GM20000 (cell line): ENCODE results near the gene ARID2.

ENCODE experiments used
- DNase-seq: peaks from one replicate; pipeline ENCODE4 v3.0.0; 2012; ENCODE audit warnings: low spot score
- CTCF ChIP-seq: IDR thresholded peaks from 2 replicates; pipeline ENCODE4 v1.5.1; 2012; ENCODE audit warnings: mild to moderate bottlenecking, control low read depth; ENCODE audit errors: extremely low read depth, missing control alignments

ARID2 gene

DNA sequence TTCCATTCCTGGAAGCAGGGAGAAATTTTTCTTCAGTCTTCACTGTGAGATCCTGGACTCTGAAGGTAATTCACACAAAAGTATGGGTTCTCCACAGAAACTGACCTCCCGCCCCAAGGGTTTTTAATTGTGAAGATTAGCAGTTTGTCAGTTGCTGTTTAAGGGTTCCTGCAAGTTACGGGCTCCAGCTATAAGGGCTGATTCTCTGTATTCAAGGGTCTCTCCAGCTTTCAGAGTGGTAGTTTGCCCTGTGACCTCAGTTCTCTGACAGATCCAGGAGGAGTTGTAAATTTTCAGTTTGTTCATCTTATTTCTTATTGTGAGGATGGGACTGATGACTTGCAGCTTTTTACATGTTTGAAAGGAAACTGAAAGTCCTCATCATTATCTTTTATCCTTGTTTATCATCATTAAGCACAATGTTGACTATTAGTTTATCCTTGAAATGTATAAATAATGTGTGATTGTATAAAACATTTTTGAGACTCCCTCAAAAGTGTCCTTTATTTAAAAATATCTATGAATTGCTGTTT, 149.9 kb downstream of the ARID2 start:
- TF ChIP-seq CTCF, result no peak
- DNase-seq, result no peak

DNA sequence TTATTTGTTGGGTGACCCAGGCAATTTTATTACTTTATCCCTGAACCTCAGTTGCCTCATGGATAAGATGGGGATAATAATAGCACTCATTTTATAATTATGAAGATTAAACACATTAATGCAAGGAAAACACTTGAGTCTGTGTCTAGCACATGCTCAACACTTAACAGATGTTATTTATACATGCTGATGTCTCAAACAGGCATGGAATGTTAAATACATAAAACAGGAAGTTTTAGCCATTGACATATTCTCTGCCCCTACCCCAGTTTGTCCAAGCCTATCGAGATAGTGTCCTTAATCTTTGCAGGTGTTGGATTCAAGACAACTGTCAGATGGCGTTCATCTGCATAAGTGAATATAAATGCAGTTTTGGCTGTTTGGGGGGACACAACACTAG, 151.0 kb downstream of the ARID2 start:
- no peak for DNase-seq
- TF ChIP-seq CTCF, result no peak

DNA sequence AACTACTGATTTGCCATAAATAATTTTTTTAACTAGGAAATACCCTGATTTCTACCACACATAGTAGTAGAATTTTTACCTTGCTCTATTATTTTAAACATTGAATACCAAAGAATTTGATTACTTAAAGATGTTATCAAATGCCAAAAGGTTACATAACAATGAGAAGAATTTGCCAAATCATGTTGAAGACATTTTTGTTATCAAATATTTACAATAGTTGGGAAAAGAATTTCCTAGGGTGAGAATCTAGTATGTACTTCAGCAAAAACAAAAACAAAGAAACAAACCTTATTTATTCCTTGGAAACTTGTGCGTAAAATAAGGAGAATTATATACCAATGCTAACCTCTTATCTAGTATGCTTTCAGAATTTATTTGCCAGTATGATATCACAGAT, 153.7 kb downstream of the ARID2 start:
- no peak for DNase-seq
- no peak for TF ChIP-seq CTCF

DNA sequence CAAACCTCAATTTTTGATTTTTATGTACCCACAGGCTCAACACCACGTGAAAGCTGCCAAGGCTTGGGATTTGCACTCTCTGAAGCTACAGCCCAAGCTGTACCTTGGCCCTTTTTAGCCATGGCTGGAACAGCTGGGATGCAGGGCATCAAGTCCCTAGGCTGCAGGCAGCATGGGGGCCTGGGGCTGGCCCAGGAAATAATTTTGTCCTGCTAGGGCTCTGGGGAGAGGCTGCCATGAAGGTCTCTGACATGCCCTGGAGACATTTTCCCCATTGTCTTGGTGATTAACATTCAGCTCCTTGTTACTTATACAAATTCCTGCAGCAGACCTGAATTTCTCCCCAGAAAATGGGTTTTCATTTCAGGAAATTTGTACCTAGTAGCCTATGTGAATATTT, 157.2 kb downstream of the ARID2 start:
- no peak for TF ChIP-seq CTCF

DNA sequence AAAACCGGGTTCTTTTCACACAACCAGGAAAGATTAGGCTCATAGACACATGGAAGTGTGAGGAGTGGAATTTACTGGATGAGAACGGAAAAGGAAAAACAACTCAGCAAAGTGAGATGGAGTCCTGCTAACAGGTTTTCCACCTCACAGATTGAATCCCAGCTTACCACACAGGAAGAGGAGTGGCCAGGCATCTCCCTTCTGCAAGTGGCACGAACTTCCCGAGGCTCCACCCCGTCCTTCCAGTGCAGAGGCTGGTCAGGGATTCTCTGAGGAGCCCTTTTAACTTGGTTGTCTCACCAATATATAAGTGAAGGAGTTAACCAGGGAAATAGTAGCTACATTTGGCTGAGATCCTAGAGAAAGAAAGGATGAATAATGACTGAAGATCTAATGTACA, 158.0 kb downstream of the ARID2 start:
- TF ChIP-seq CTCF, result no peak
- DNase-seq, result no peak

More for the DNA sequence above, 157.2 kb downstream of the ARID2 start:
- no peak for DNase-seq

- DNase-seq, result no peak
Measured at GRCh38 chr12:45890276-45890675, 160.8 kb downstream of the ARID2 start.

GRCh38 chr12:45893240-45893639, 163.7 kb downstream of the ARID2 start:
- DNase-seq, result no peak
- no peak for TF ChIP-seq CTCF

More at GRCh38 chr12:45890276-45890675, 160.8 kb downstream of the ARID2 start:
- TF ChIP-seq CTCF, result no peak
